Activated CD4-positive, alpha-beta T cell treated with anti-CD3 and anti-CD28 coated beads, Interleukin-2, amount 10 ng/mL, durations not matched to agents 7 days and 5 days (primary cell): Measurements from ENCODE around the gene DPP9. TPM values are rescaled to one million over a fixed set of nuclear protein-coding genes. Genes with fewer than 3 reads are reported as not detected.
"Not testable (repeated sequence)": the region's sequence is repeated elsewhere in the genome, so short reads cannot be mapped to it uniquely, and the experiment has no call there.

ENCODE experiments used
- CTCF ChIA-PET: fragments of 350-600 bp; sonication (Branson Sonifier 250); formaldehyde crosslinking; loops from one replicate; lab custom pipeline; 2021; ENCODE audit warnings: antibody characterized with exemption; lab: Charles Lee
- POLR2A ChIA-PET: fragments of 350-600 bp; sonication (Branson Sonifier 250); formaldehyde crosslinking; loops from one replicate; lab custom pipeline; 2021; ENCODE audit warnings: antibody characterized with exemption; lab: Charles Lee
- DNase-seq: peaks from one replicate; pipeline ENCODE4 v3.0.0-alpha.2; 2020
- H3K27ac Mint-ChIP-seq: one replicate; pipeline ENCODE4 v1.8.0; 2021; ENCODE audit warnings: mild to moderate bottlenecking, moderate library complexity, mixed read lengths
- H3K27me3 Mint-ChIP-seq: one replicate; pipeline ENCODE4 v1.8.0; 2021; ENCODE audit warnings: mixed read lengths
- H3K36me3 Mint-ChIP-seq: one replicate; pipeline ENCODE4 v1.8.0; 2021; ENCODE audit warnings: low read depth, mixed read lengths
- H3K4me1 Mint-ChIP-seq: one replicate; pipeline ENCODE4 v1.8.0; 2021; ENCODE audit warnings: mixed read lengths
- H3K4me3 Mint-ChIP-seq: one replicate; pipeline ENCODE4 v1.8.0; 2021; ENCODE audit warnings: mild to moderate bottlenecking, moderate library complexity, mixed read lengths
- H3K9me3 Mint-ChIP-seq: one replicate; pipeline ENCODE4 v1.8.0; 2021; ENCODE audit warnings: mixed read lengths
- total RNA-seq, 2 experiments: library from RNA; stranded (reverse); gene quantifications; one replicate each; pipeline ENCODE4 v1.2.3, GENCODE V29; 2021

Gene DPP9
- total RNA-seq, 2 experiments from 2014 or later = 70.5 to 79.3 TPM

- Mint-ChIP-seq H3K4me3 (no peak overlapping the region), H3K27ac (no peak overlapping the region), H3K36me3 (no peaks in the 10 kb centered on the region), H3K9me3 (no peaks in the 10 kb centered on the region), H3K4me1 (no peaks in the 10 kb centered on the region), H3K27me3 (peaks cover 9% of the 10 kb centered on the region)
- DNase-seq = no peak
- POLR2A ChIA-PET = no interaction called here
- CTCF ChIA-PET = interaction anchor here (0.9 kb wide), 1 partner anchor 29 kb away, joined by 3 read pairs; no protein-coding TSS in a partner anchor
These were observed 30.6 kb upstream of the DPP9 start for GRCh38 chr19:4754248-4754647.

GRCh38 chr19:4749870-4750590 lies 26.4 kb upstream of the DPP9 start:
- DNase-seq = no peak
- Mint-ChIP-seq H3K9me3 (no peaks in the 10 kb centered on the region), H3K27ac (no peak overlapping the region), H3K4me3 (no peak overlapping the region), H3K4me1 (no peaks in the 10 kb centered on the region), H3K27me3 (peaks cover 14% of the 10 kb centered on the region), H3K36me3 (no peaks in the 10 kb centered on the region)
- ChIA-PET CTCF (interaction anchor here (1.1 kb wide), 1 partner anchor 12 kb away, joined by 3 read pairs; no protein-coding TSS in a partner anchor), POLR2A (no interaction called here)

GRCh38 chr19:4748589-4748988 lies 24.9 kb upstream of the DPP9 start:
- H3K27me3 Mint-ChIP-seq = peaks cover 14% of the 10 kb centered on the region
- H3K9me3 Mint-ChIP-seq = no peaks in the 10 kb centered on the region
- H3K36me3 Mint-ChIP-seq = no peaks in the 10 kb centered on the region
- DNase-seq = no peak
- no peaks in the 10 kb centered on the region for H3K4me1 Mint-ChIP-seq
- POLR2A ChIA-PET = no interaction called here
- H3K27ac Mint-ChIP-seq = peak overlapping the region; percentile 11
- H3K4me3 Mint-ChIP-seq = no peak overlapping the region
- CTCF ChIA-PET = no interaction called here

GRCh38 chr19:4748185-4748584 lies 24.5 kb upstream of the DPP9 start:
- H3K36me3 Mint-ChIP-seq = no peaks in the 10 kb centered on the region
- ChIA-PET CTCF (no interaction called here), POLR2A (no interaction called here)
- peaks cover 16% of the 10 kb centered on the region for H3K27me3 Mint-ChIP-seq
- H3K9me3 Mint-ChIP-seq = no peaks in the 10 kb centered on the region
- no peak overlapping the region for H3K4me3 Mint-ChIP-seq
- DNase-seq = no peak
- H3K27ac Mint-ChIP-seq = no peak overlapping the region
- H3K4me1 Mint-ChIP-seq = peaks cover 2% of the 10 kb centered on the region

GRCh38 chr19:4745986-4746385 lies 22.3 kb upstream of the DPP9 start:
- Mint-ChIP-seq H3K4me3 (no peak overlapping the region), H3K27ac (no peak overlapping the region), H3K4me1 (peaks cover 4% of the 10 kb centered on the region), H3K27me3 (peaks cover 17% of the 10 kb centered on the region), H3K9me3 (no peaks in the 10 kb centered on the region), H3K36me3 (no peaks in the 10 kb centered on the region)
- POLR2A ChIA-PET = interaction anchor here (0.6 kb wide), 1 partner anchor 45 kb away, joined by 3 read pairs; no protein-coding TSS in a partner anchor
- no peak for DNase-seq
- CTCF ChIA-PET = no interaction called here

- H3K27ac Mint-ChIP-seq, H3K4me1 Mint-ChIP-seq, DNase-seq, H3K36me3 Mint-ChIP-seq, H3K9me3 Mint-ChIP-seq, H3K4me3 Mint-ChIP-seq, POLR2A ChIA-PET: not testable (repeated sequence)
- CTCF ChIA-PET = interaction anchor here (1.2 kb wide), 1 partner anchor 544 kb away, joined by 3 read pairs; no protein-coding TSS in a partner anchor
- peaks cover 17% of the 10 kb centered on the region for H3K27me3 Mint-ChIP-seq
These were observed 21.5 kb upstream of the DPP9 start for GRCh38 chr19:4745175-4745574.

- H3K27me3 Mint-ChIP-seq = peaks cover 17% of the 10 kb centered on the region
- ChIA-PET CTCF (interaction anchor here (0.6 to 1.2 kb wide), 2 partner anchors 399 to 543 kb away, joined by 3 read pairs; no protein-coding TSS in a partner anchor), POLR2A (no interaction called here)
- DNase-seq = no peak
- no peaks in the 10 kb centered on the region for H3K9me3 Mint-ChIP-seq
- peaks cover 4% of the 10 kb centered on the region for H3K4me1 Mint-ChIP-seq
- H3K27ac Mint-ChIP-seq = no peak overlapping the region
- H3K36me3 Mint-ChIP-seq = no peaks in the 10 kb centered on the region
- H3K4me3 Mint-ChIP-seq = no peak overlapping the region
These were observed 21.0 kb upstream of the DPP9 start for GRCh38 chr19:4744451-4745174.

- CTCF ChIA-PET = interaction anchor here (0.6 to 1.7 kb wide), 2 partner anchors 32 to 48 kb away, joined by 3 read pairs; partner anchors contain the start of gene FEM1A
- Mint-ChIP-seq H3K36me3 (no peaks in the 10 kb centered on the region), H3K9me3 (no peaks in the 10 kb centered on the region), H3K4me1 (peaks cover 4% of the 10 kb centered on the region), H3K27ac (no peak overlapping the region), H3K27me3 (peaks cover 11% of the 10 kb centered on the region), H3K4me3 (no peak overlapping the region)
- POLR2A ChIA-PET = no interaction called here
- no peak for DNase-seq
These were observed 19.3 kb upstream of the DPP9 start for GRCh38 chr19:4742723-4743646.

- no peaks in the 10 kb centered on the region for H3K36me3 Mint-ChIP-seq
These were observed 16.4 kb upstream of the DPP9 start for GRCh38 chr19:4740092-4740491.

GRCh38 chr19:4738734-4739133 lies 15.1 kb upstream of the DPP9 start:
- no peak for DNase-seq
- H3K27me3 Mint-ChIP-seq = peaks cover 5% of the 10 kb centered on the region
- no peak overlapping the region for H3K4me3 Mint-ChIP-seq
- H3K36me3 Mint-ChIP-seq = no peaks in the 10 kb centered on the region
- no peaks in the 10 kb centered on the region for H3K9me3 Mint-ChIP-seq
- ChIA-PET CTCF (interaction anchor here (2.2 kb wide), 1 partner anchor 52 kb away, joined by 12 read pairs; the partner anchor contains the start of gene FEM1A), POLR2A (no interaction called here)
- no peak overlapping the region for H3K27ac Mint-ChIP-seq
- peaks cover 5% of the 10 kb centered on the region for H3K4me1 Mint-ChIP-seq

More at GRCh38 chr19:4740092-4740491, 16.4 kb upstream of the DPP9 start:
- H3K9me3 Mint-ChIP-seq = no peaks in the 10 kb centered on the region
- H3K4me1 Mint-ChIP-seq = peaks cover 4% of the 10 kb centered on the region
- ChIA-PET CTCF (no interaction called here), POLR2A (no interaction called here)
- H3K4me3 Mint-ChIP-seq = no peak overlapping the region
- H3K27me3 Mint-ChIP-seq = peaks cover 5% of the 10 kb centered on the region
- no peak overlapping the region for H3K27ac Mint-ChIP-seq
- no peak for DNase-seq

GRCh38 chr19:4737955-4738600 lies 14.4 kb upstream of the DPP9 start:
- Mint-ChIP-seq H3K9me3 (no peaks in the 10 kb centered on the region), H3K27me3 (peaks cover 2% of the 10 kb centered on the region), H3K27ac (no peak overlapping the region), H3K4me3 (no peak overlapping the region), H3K4me1 (peaks cover 6% of the 10 kb centered on the region), H3K36me3 (no peaks in the 10 kb centered on the region)
- ChIA-PET POLR2A (no interaction called here), CTCF (interaction anchor here (0.6 to 2.2 kb wide), 3 partner anchors 12 to 53 kb away, joined by 3 to 12 read pairs (median 4); partner anchors contain the start of gene FEM1A)
- DNase-seq = no peak
